Progenitor cell of endocrine pancreas (in vitro differentiated cells): Measurements from ENCODE around the gene HCFC1. TPM values are rescaled to one million over a fixed set of nuclear protein-coding genes. Genes with fewer than 3 reads are reported as not detected.

ENCODE experiments used
- DNase-seq: peaks from one replicate; pipeline ENCODE4 v3.0.0; 2021; ENCODE audit warnings: low spot score; ENCODE audit not compliant: unreplicated experiment
- H3K27ac Mint-ChIP-seq: 2 replicates; pipeline ENCODE4 v1.8.0; 2021; ENCODE audit warnings: mild to moderate bottlenecking, moderate library complexity, mixed read lengths
- H3K27me3 Mint-ChIP-seq: 2 replicates; pipeline ENCODE4 v1.8.0; 2021; ENCODE audit warnings: mixed read lengths
- H3K36me3 Mint-ChIP-seq: 2 replicates; pipeline ENCODE4 v1.8.0; 2022; ENCODE audit warnings: mixed read lengths; ENCODE audit not compliant: insufficient read depth
- H3K4me1 Mint-ChIP-seq: 2 replicates; pipeline ENCODE4 v1.8.0; 2021; ENCODE audit warnings: low read depth, mixed read lengths
- H3K4me3 Mint-ChIP-seq: 2 replicates; pipeline ENCODE4 v1.8.0; 2021; ENCODE audit warnings: low read depth, mild to moderate bottlenecking, moderate library complexity, mixed read lengths
- H3K9me3 Mint-ChIP-seq: 2 replicates; pipeline ENCODE4 v1.8.0; 2021; ENCODE audit warnings: low read depth, mixed read lengths
- total RNA-seq: library from RNA; stranded (reverse); gene quantifications from 2 replicates; pipeline ENCODE4 v1.2.1, GENCODE V29; 2021
- TF ChIP-seq, protein P1 (sequence below): fragments of 200-600 bp; sonication (generic); IDR thresholded peaks from one replicate; pipeline ENCODE4 v1.5.0; 2021; ENCODE audit warnings: antibody characterized with exemption, mild to moderate bottlenecking; ENCODE audit not compliant: unreplicated experiment

HCFC1 gene
- total RNA-seq, 1 donor from 2014 or later, result 121 TPM

DNA sequence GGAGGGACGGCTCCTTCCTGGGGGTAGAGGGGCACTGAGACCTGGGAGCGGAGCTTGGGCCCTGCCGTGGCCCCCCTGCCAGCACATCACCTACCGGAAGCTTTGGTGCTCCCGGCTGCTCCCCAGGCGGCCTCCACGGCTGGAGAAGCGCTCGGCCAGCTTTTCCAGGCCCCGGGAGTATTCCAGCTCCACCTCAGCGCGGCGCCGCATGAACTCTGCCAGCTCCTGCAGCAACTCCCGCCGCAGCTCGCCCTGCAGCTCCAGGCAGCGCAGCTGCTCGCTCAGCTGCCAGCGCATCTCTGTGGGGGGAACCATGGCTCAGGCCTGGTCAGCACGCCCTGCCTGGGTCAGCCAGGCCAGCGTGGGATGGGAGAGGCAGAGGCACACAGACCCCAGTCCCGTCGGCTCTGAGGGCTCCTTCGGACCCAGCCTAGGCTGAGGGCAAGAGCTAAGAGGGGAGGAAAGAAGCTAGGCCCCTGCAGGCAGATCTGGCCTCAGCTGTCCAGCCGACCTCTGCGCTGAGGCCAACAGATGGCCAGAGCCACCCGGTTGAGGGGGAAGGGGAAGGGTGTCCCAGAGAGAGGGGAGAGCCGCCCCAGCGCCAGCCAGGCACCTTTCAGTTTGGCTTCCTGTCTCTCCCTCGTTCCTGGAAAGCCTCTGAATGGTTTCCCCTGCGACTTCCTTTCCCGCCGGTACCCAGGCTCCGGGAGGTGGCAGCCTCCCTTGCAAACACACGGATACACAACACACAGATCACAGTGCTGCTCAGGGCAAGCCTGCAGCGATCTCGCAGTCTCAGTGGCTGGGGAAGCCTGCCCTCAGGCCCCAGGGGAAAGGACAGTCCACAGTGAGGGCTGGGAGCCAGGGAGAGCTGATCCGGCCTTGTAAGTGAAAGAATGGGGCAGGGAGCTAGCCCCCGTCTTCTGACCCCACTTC, 49.8 kb downstream of the HCFC1 start:
- Mint-ChIP-seq H3K27me3 (no peaks in the 10 kb centered on the region), H3K9me3 (no peaks in the 10 kb centered on the region), H3K27ac (no peak overlapping the region), H3K4me1 (peaks cover 2% of the 10 kb centered on the region), H3K4me3 (no peak overlapping the region), H3K36me3 (peaks cover 1% of the 10 kb centered on the region)
- TF ChIP-seq, protein P1, sequence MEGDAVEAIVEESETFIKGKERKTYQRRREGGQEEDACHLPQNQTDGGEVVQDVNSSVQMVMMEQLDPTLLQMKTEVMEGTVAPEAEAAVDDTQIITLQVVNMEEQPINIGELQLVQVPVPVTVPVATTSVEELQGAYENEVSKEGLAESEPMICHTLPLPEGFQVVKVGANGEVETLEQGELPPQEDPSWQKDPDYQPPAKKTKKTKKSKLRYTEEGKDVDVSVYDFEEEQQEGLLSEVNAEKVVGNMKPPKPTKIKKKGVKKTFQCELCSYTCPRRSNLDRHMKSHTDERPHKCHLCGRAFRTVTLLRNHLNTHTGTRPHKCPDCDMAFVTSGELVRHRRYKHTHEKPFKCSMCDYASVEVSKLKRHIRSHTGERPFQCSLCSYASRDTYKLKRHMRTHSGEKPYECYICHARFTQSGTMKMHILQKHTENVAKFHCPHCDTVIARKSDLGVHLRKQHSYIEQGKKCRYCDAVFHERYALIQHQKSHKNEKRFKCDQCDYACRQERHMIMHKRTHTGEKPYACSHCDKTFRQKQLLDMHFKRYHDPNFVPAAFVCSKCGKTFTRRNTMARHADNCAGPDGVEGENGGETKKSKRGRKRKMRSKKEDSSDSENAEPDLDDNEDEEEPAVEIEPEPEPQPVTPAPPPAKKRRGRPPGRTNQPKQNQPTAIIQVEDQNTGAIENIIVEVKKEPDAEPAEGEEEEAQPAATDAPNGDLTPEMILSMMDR, result no peak
- DNase-seq, result no peak

DNA sequence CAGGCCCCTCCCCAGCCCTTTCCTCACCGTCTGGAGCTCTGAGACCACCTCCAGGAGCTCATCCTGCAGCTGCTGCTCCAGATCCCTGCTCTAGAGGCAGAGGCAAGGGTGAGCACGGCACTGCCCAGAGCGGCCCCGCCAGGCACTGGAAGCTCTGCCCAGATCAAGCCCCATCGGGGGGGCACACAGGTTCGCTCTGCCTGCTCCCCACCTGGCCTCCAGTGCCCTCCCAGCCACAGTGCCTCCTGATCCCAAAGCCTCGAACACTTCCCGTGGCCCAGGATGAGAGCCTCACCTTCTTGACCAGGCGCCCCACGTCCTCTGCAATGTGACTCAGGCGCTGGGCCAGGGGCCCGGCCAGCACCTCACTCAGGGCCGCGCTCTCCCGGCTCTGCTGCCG, 50.5 kb downstream of the HCFC1 start:
- Mint-ChIP-seq H3K36me3 (peaks cover 1% of the 10 kb centered on the region), H3K27me3 (no peaks in the 10 kb centered on the region), H3K27ac (no peak overlapping the region), H3K4me3 (no peak overlapping the region), H3K9me3 (no peaks in the 10 kb centered on the region), H3K4me1 (peaks cover 2% of the 10 kb centered on the region)
- TF ChIP-seq, protein P1, result no peak
- no peak for DNase-seq

- no peak for DNase-seq
- H3K4me1 Mint-ChIP-seq, result no peaks in the 10 kb centered on the region
- no peaks in the 10 kb centered on the region for H3K9me3 Mint-ChIP-seq
- TF ChIP-seq, protein P1, result no peak
- H3K27me3 Mint-ChIP-seq, result no peaks in the 10 kb centered on the region
- peaks cover 1% of the 10 kb centered on the region for H3K36me3 Mint-ChIP-seq
- no peak overlapping the region for H3K27ac Mint-ChIP-seq
- H3K4me3 Mint-ChIP-seq, result no peak overlapping the region
Measured at GRCh38 chrX:153920546-153920945, 51.1 kb downstream of the HCFC1 start.

- Mint-ChIP-seq H3K36me3 (peaks cover 1% of the 10 kb centered on the region), H3K4me1 (no peaks in the 10 kb centered on the region), H3K27me3 (no peaks in the 10 kb centered on the region), H3K27ac (no peak overlapping the region), H3K9me3 (no peaks in the 10 kb centered on the region), H3K4me3 (no peak overlapping the region)
- TF ChIP-seq, protein P1, result no peak
- no peak for DNase-seq
Measured at GRCh38 chrX:153919281-153919680, 52.3 kb downstream of the HCFC1 start.

GRCh38 chrX:153917869-153918268, 53.7 kb downstream of the HCFC1 start:
- Mint-ChIP-seq H3K4me1 (no peaks in the 10 kb centered on the region), H3K27ac (no peak overlapping the region), H3K4me3 (no peak overlapping the region), H3K27me3 (no peaks in the 10 kb centered on the region), H3K36me3 (peaks cover 1% of the 10 kb centered on the region), H3K9me3 (no peaks in the 10 kb centered on the region)
- no peak for DNase-seq
- TF ChIP-seq, protein P1, result no peak
